Neural cell (in vitro differentiated cells): ENCODE results near the gene AGO3. TPM values are rescaled to one million over a fixed set of nuclear protein-coding genes. Genes with fewer than 3 reads are reported as not detected.

Source experiments
- H2AFZ ChIP-seq: fragments of 200-600, 300-800 bp; sonication (generic), shearing (Covaris generic); 2 replicates; pipeline ENCODE4 v1.6.0; 2014; ENCODE audit warnings: low read depth, mild to moderate bottlenecking, antibody characterized with exemption, low read length, moderate library complexity
- H3F3A ChIP-seq: fragments of 200-600 bp; shearing (Covaris generic); 2 replicates; pipeline ENCODE4 v1.6.1; 2016; ENCODE audit warnings: mild to moderate bottlenecking, moderate library complexity, mixed read lengths, antibody characterized with exemption, low read length; ENCODE audit not compliant: insufficient read depth, poor library complexity, severe bottlenecking
- H3K27ac ChIP-seq: fragments of 200-600, 300-800 bp; sonication (generic), shearing (Covaris generic); 2 replicates; pipeline ENCODE4 v1.5.1; 2014; ENCODE audit warnings: mild to moderate bottlenecking, low read length, moderate library complexity
- H3K27me3 ChIP-seq: fragments of 300-800, 200-600 bp; sonication (generic), shearing (Covaris generic); 2 replicates; pipeline ENCODE4 v1.6.0; 2014; ENCODE audit warnings: mild to moderate bottlenecking, low read depth, low read length, moderate library complexity; ENCODE audit not compliant: insufficient read depth
- H3K36me3 ChIP-seq: fragments of 300-800, 200-600 bp; sonication (generic), shearing (Covaris generic); 2 replicates; pipeline ENCODE4 v1.5.1; 2014; ENCODE audit warnings: mild to moderate bottlenecking, antibody characterized with exemption, low read length, moderate library complexity; ENCODE audit not compliant: insufficient read depth
- H3K4me2 ChIP-seq: fragments of 300-800, 200-600 bp; sonication (generic), shearing (Covaris generic); 2 replicates; pipeline ENCODE4 v1.6.0; 2014; ENCODE audit warnings: mild to moderate bottlenecking, low read length
- H3K4me3 ChIP-seq: fragments of 300-800, 200-600 bp; sonication (generic), shearing (Covaris generic); 2 replicates; pipeline ENCODE4 v1.5.1; 2014; ENCODE audit warnings: mild to moderate bottlenecking, low read length, moderate library complexity
- H3K79me2 ChIP-seq: fragments of 200-600 bp; shearing (Covaris generic); replicated peaks from 2 replicates; pipeline ENCODE4 v1.6.0; 2014; ENCODE audit warnings: mild to moderate bottlenecking, low read length, moderate library complexity; ENCODE audit not compliant: insufficient read depth
- H3K9ac ChIP-seq: fragments of 300-800, 200-600 bp; sonication (generic), shearing (Covaris generic); 2 replicates; pipeline ENCODE4 v1.6.1; 2016; ENCODE audit warnings: mild to moderate bottlenecking, low read length, mixed read lengths
- H3K9me2 ChIP-seq: fragments of 200-600 bp; shearing (Covaris generic); 2 replicates; pipeline ENCODE4 v1.6.1; 2016; ENCODE audit warnings: mild to moderate bottlenecking, low read length, mixed read lengths; ENCODE audit not compliant: insufficient read depth
- H3K9me3 ChIP-seq: fragments of 200-600, 300-800 bp; sonication (generic), shearing (Covaris generic); 2 replicates; pipeline ENCODE4 v1.6.1; 2016; ENCODE audit warnings: mild to moderate bottlenecking, mixed run types, low read length, moderate library complexity, mixed read lengths
- H4K20me1 ChIP-seq: fragments of 200-600 bp; shearing (Covaris generic); 2 replicates; pipeline ENCODE4 v1.6.1; 2016; ENCODE audit warnings: mild to moderate bottlenecking, mixed run types; ENCODE audit not compliant: insufficient read depth
- CTCF ChIP-seq: fragments of 450-650 bp; IDR thresholded peaks from 2 replicates; pipeline ENCODE4 v1.5.1; 2014; ENCODE audit warnings: antibody characterized with exemption, mild to moderate bottlenecking, moderate library complexity; ENCODE audit not compliant: poor library complexity, severe bottlenecking
- EP300 ChIP-seq: fragments of 450-650 bp; conservative IDR thresholded peaks from 2 replicates; pipeline ENCODE4 v1.6.1; 2014; ENCODE audit warnings: antibody characterized with exemption, mild to moderate bottlenecking, moderate library complexity; ENCODE audit not compliant: poor library complexity, severe bottlenecking
- EZH2 ChIP-seq: fragments of 200-600, 300-800 bp; shearing (Covaris generic), sonication (generic); IDR thresholded peaks from 2 replicates; pipeline ENCODE4 v1.6.1; 2014; ENCODE audit warnings: antibody characterized with exemption, low read length, borderline replicate concordance, mild to moderate bottlenecking; ENCODE audit not compliant: insufficient read depth, poor library complexity, severe bottlenecking
- MXI1 ChIP-seq: fragments of 450-650 bp; conservative IDR thresholded peaks from 2 replicates; pipeline ENCODE4 v1.6.1; 2014; ENCODE audit warnings: antibody characterized with exemption, mild to moderate bottlenecking; ENCODE audit not compliant: poor library complexity, severe bottlenecking
- POLR2AphosphoS5 ChIP-seq: IDR thresholded peaks from 2 replicates; pipeline ENCODE4 v1.6.1; 2012
- RAD21 ChIP-seq: fragments of 450-650 bp; conservative IDR thresholded peaks from 2 replicates; pipeline ENCODE4 v1.6.1; 2014; ENCODE audit warnings: antibody characterized with exemption, mild to moderate bottlenecking, moderate library complexity
- REST ChIP-seq: IDR thresholded peaks from 2 replicates; pipeline ENCODE4 v1.6.1; 2012; ENCODE audit warnings: borderline replicate concordance
- SMC3 ChIP-seq: fragments of 450-650 bp; conservative IDR thresholded peaks from 2 replicates; pipeline ENCODE4 v1.6.1; 2014; ENCODE audit warnings: antibody characterized with exemption, mild to moderate bottlenecking, moderate library complexity; ENCODE audit not compliant: poor library complexity
- TAF1 ChIP-seq: IDR thresholded peaks from 2 replicates; pipeline ENCODE4 v1.6.1; 2012; ENCODE audit warnings: low read depth
- polyA plus RNA-seq: library from polyadenylated mRNA; depleted of rRNA; stranded (reverse); fragments of >200 nt; gene quantifications from 2 replicates; pipeline ENCODE4 v1.2.3, GENCODE V29; 2014

The AGO3 gene
- polyA plus RNA-seq, 1 donor from 2014 or later, result 9.4 TPM

- Histone ChIP-seq H3K4me3 (no peak overlapping the region), H3K9me2 (no peaks in the 10 kb centered on the region), H3K36me3 (no peaks in the 10 kb centered on the region), H3K4me2 (no peak overlapping the region), H3F3A (no peaks in the 10 kb centered on the region), H3K27me3 (no peaks in the 10 kb centered on the region), H3K9ac (no peak overlapping the region), H4K20me1 (no peaks in the 10 kb centered on the region), H2AFZ (no peak overlapping the region), H3K9me3 (no peaks in the 10 kb centered on the region), H3K27ac (no peak overlapping the region), H3K79me2 (no peaks in the 10 kb centered on the region)
- no peak for TF ChIP-seq CTCF
- no peak for TF ChIP-seq POLR2AphosphoS5
- TF ChIP-seq EZH2, result no peak
- no peak for TF ChIP-seq TAF1
- TF ChIP-seq MXI1, result no peak
These were observed 137.0 kb downstream of the AGO3 start for GRCh38 chr1:36067871-36068270.

GRCh38 chr1:36068866-36069265, 138.0 kb downstream of the AGO3 start:
- no peaks in the 10 kb centered on the region for H3K27me3 ChIP-seq
- TF ChIP-seq SMC3, result no peak
- TF ChIP-seq POLR2AphosphoS5, result no peak
- no peak for TF ChIP-seq CTCF
- no peak for TF ChIP-seq MXI1
- TF ChIP-seq EP300, result no peak
- TF ChIP-seq RAD21, result no peak
- TF ChIP-seq REST, result no peak
- no peak for TF ChIP-seq TAF1
- no peak for TF ChIP-seq EZH2
- H4K20me1 ChIP-seq, result no peaks in the 10 kb centered on the region
- H3K4me3 ChIP-seq, result no peak overlapping the region
- no peaks in the 10 kb centered on the region for H3K9me3 ChIP-seq
- no peak overlapping the region for H3K4me2 ChIP-seq
- H3K36me3 ChIP-seq, result no peaks in the 10 kb centered on the region
- H3K27ac ChIP-seq, result no peak overlapping the region
- H3K79me2 ChIP-seq, result no peaks in the 10 kb centered on the region
- H3K9ac ChIP-seq, result no peak overlapping the region
- H3K9me2 ChIP-seq, result no peaks in the 10 kb centered on the region
- no peaks in the 10 kb centered on the region for H3F3A ChIP-seq
- H2AFZ ChIP-seq, result no peak overlapping the region
